GM12878 (cell line): ENCODE data around the gene IAPP. TPM values are rescaled to one million over a fixed set of nuclear protein-coding genes. Genes with fewer than 3 reads are reported as not detected.

ENCODE experiments used
- ATAC-seq: fragments of 200-7000 bp; cut with Tn5 transposase; 3 replicates; pipeline ENCODE4 v1.9.1; 2020; ENCODE audit warnings: mild to moderate bottlenecking, moderate library complexity
- BruUV-seq: library from RNA; stranded (reverse); fragments of 400-500 nt; replicated peaks from 2 replicates; lab custom pipeline; 2021; lab: Mats Ljungman, UMichigan
- CTCF ChIA-PET: fragments of 300-600 bp; sonication (Branson Sonifier 250); formaldehyde crosslinking; extraction: SDS; loops from one replicate; lab custom pipeline; 2021; ENCODE audit warnings: inconsistent platforms; lab: Yijun Ruan, JAX
- POLR2A ChIA-PET: fragments of 350-600 bp; formaldehyde crosslinking; extraction: SDS; loops from one replicate; lab custom pipeline; 2021; ENCODE audit warnings: inconsistent platforms; lab: Charles Lee
- RAD21 ChIA-PET: fragments of 300-600 bp; sonication (Branson Sonifier 250); formaldehyde crosslinking; loops from one replicate; lab custom pipeline; 2023; ENCODE audit warnings: antibody characterized with exemption; ENCODE audit not compliant: unreplicated experiment; lab: Charles Lee
- SMC1A ChIA-PET: fragments of 300-600 bp; sonication (Branson Sonifier 250); formaldehyde crosslinking; loops from one replicate; lab custom pipeline; 2023; ENCODE audit not compliant: unreplicated experiment, uncharacterized antibody; lab: Charles Lee
- DNase-seq: peaks from one replicate; pipeline ENCODE4 v3.0.0-alpha.2; 2011; ENCODE audit warnings: low read depth, low spot score
- FAIRE-seq: peaks from 3 replicates; lab custom pipeline; 2011; peaks lifted over from hg19 to GRCh38; lab: Jason Lieb, UNC
- H2AFZ ChIP-seq: 2 replicates; pipeline ENCODE4 v1.6.0; 2011; ENCODE audit warnings: low read depth, low read length, control low read depth; ENCODE audit not compliant: control insufficient read depth
- H3K27ac ChIP-seq: 2 replicates; pipeline ENCODE4 v1.5.1; 2011; ENCODE audit warnings: control low read depth; ENCODE audit not compliant: control insufficient read depth, insufficient read depth
- H3K27me3 ChIP-seq, 2 experiments: replicated peaks in 1 of 2; 2 replicates each; pipeline versions ENCODE4 v1.6.0 to v1.6.1; 2011; ENCODE audit warnings: low read length in 1 of 2; ENCODE audit not compliant: control insufficient read depth in 2 of 2, insufficient read depth in 2 of 2
- H3K36me3 ChIP-seq, 2 experiments: 2 replicates each; pipeline ENCODE4 v1.5.1; 2011; ENCODE audit warnings: low read length in 1 of 2; ENCODE audit not compliant: control insufficient read depth in 2 of 2, insufficient read depth in 2 of 2
- H3K4me1 ChIP-seq: 2 replicates; pipeline ENCODE4 v1.6.1; 2011; ENCODE audit warnings: mild to moderate bottlenecking, low read length, moderate library complexity, mixed read lengths; ENCODE audit not compliant: control insufficient read depth, insufficient read depth
- H3K4me2 ChIP-seq: 2 replicates; pipeline ENCODE4 v1.6.0; 2011; ENCODE audit warnings: control low read depth; ENCODE audit not compliant: control insufficient read depth, insufficient read depth
- H3K4me3 ChIP-seq: fragments of 200-600 bp; sonication (generic); 2 replicates; pipeline ENCODE4 v1.5.1; 2016
- H3K79me2 ChIP-seq: 2 replicates; pipeline ENCODE4 v1.6.0; 2011; ENCODE audit warnings: low read length; ENCODE audit not compliant: control insufficient read depth, insufficient read depth
- H3K9ac ChIP-seq: 2 replicates; pipeline ENCODE4 v1.8.0; 2011; ENCODE audit warnings: low read length, control low read depth, mixed read lengths; ENCODE audit not compliant: control insufficient read depth, insufficient read depth
- H3K9me3 ChIP-seq: replicated peaks from 3 replicates; pipeline ENCODE4 v1.5.1; 2011; ENCODE audit warnings: mild to moderate bottlenecking, low read length; ENCODE audit not compliant: control insufficient read depth, insufficient read depth
- H4K20me1 ChIP-seq: 2 replicates; pipeline ENCODE4 v1.6.0; 2011; ENCODE audit not compliant: control insufficient read depth, insufficient read depth
- ASH2L ChIP-seq: fragments of 300-600, 200-600 bp; sonication (generic); IDR thresholded peaks from 2 replicates; pipeline ENCODE4 v1.6.1; 2017; ENCODE audit warnings: low read depth, mild to moderate bottlenecking, borderline replicate concordance
- ATF2 ChIP-seq: IDR thresholded peaks from 2 replicates; pipeline ENCODE4 v1.6.1; 2012; ENCODE audit warnings: low read length, inconsistent platforms
- BCL11A ChIP-seq: IDR thresholded peaks from 2 replicates; pipeline ENCODE4 v1.6.1; 2011; ENCODE audit warnings: low read depth, low read length
- CEBPB ChIP-seq, 2 experiments: fragments of 150-350 bp in 1 of 2; IDR thresholded peaks; 2 replicates each; pipeline ENCODE4 v1.6.1; 2012 to 2014; ENCODE audit warnings: low read depth in 2 of 2, low read length in 2 of 2, borderline replicate concordance in 1 of 2, inconsistent platforms in 1 of 2
- CHD1 ChIP-seq: IDR thresholded peaks from 2 replicates; pipeline ENCODE4 v1.6.1; 2012; ENCODE audit warnings: low read depth, low read length, improper control_type of control experiment
- CREM ChIP-seq: IDR thresholded peaks from 2 replicates; pipeline ENCODE4 v1.6.1; 2014; ENCODE audit warnings: antibody characterized with exemption, low read depth
- EZH2 ChIP-seq: IDR thresholded peaks from 2 replicates; pipeline ENCODE4 v1.6.1; 2012; ENCODE audit warnings: low read depth, mild to moderate bottlenecking, control low read depth, inconsistent platforms, low read length, borderline replicate concordance; ENCODE audit not compliant: control insufficient read depth
- GATAD2B ChIP-seq: fragments of 450-650 bp; conservative IDR thresholded peaks from 2 replicates; pipeline ENCODE4 v1.6.1; 2017; ENCODE audit warnings: low read depth, mild to moderate bottlenecking, moderate library complexity
- HDAC2 ChIP-seq: fragments of 200-600 bp; sonication (generic); IDR thresholded peaks from 2 replicates; pipeline ENCODE4 v1.6.1; 2017
- IRF4 ChIP-seq: IDR thresholded peaks from 2 replicates; pipeline ENCODE4 v1.6.1; 2011; ENCODE audit warnings: low read depth, low read length
- MXI1 ChIP-seq: fragments of 150-350 bp; IDR thresholded peaks from 2 replicates; pipeline ENCODE4 v1.6.1; 2011; ENCODE audit warnings: low read depth, mild to moderate bottlenecking, inconsistent platforms, low read length, improper control_type of control experiment
- NRF1 ChIP-seq: conservative IDR thresholded peaks from 2 replicates; pipeline ENCODE4 v1.6.1; 2011; ENCODE audit warnings: mild to moderate bottlenecking, low read depth, low read length, improper control_type of control experiment
- POU2F2 ChIP-seq: IDR thresholded peaks from 3 replicates; pipeline ENCODE4 v1.6.1; 2011; ENCODE audit warnings: low read depth, mild to moderate bottlenecking, low read length, borderline replicate concordance
- RELB ChIP-seq: fragments of 450-650 bp; IDR thresholded peaks from 2 replicates; pipeline ENCODE4 v1.6.1; 2017; ENCODE audit warnings: low read depth, mild to moderate bottlenecking, moderate library complexity
- USF1 ChIP-seq: IDR thresholded peaks from 2 replicates; pipeline ENCODE4 v1.6.1; 2011; ENCODE audit warnings: borderline replicate concordance, low read depth, mild to moderate bottlenecking, moderate library complexity, mixed read lengths, low read length; ENCODE audit not compliant: insufficient read depth; ENCODE audit errors: extremely low read length
- ZNF207 ChIP-seq: fragments of 450-650 bp; IDR thresholded peaks from 2 replicates; pipeline ENCODE4 v1.6.1; 2014; ENCODE audit warnings: antibody characterized with exemption, mild to moderate bottlenecking, borderline replicate concordance
- ZNF274 ChIP-seq: IDR thresholded peaks from one replicate; pipeline ENCODE4 v1.8.0; 2011; ENCODE audit not compliant: insufficient read length, insufficient read depth
- ZNF622 ChIP-seq: fragments of 450-650 bp; IDR thresholded peaks from 2 replicates; pipeline ENCODE4 v1.6.1; 2017; ENCODE audit warnings: mild to moderate bottlenecking, inconsistent platforms
- in situ Hi-C: fragments of 300-500 bp; cut with MboI; formaldehyde crosslinking; loops from 9 replicates; pipeline ENCODE4 v1.14.3; 2018; ENCODE audit warnings: mixed read lengths
- intact Hi-C: fragments of 100-400 bp; cut with micrococcal nuclease; formaldehyde crosslinking; loops from one replicate; pipeline ENCODE4 v1.14.2; 2022; ENCODE audit not compliant: unreplicated experiment
- polyA plus RNA-seq, 11 experiments: library from polyadenylated mRNA; depleted of rRNA in 4 of 11; unstranded in 6 of 11; stranded (reverse) in 5 of 11; fragments of >200 nt; fragmentation: Nextera tagmentation in 4 of 11; fragmentation: Illumina TruSeq in 1 of 11; extraction: Ambion mirVana in 4 of 11; extraction: Trizol in 1 of 11; gene quantifications; 1 replicate in 1 of 11; 2 replicates in 10 of 11; pipeline versions ENCODE4 v1.2.1 to v1.2.3, GENCODE V29; 2011 to 2016; ENCODE audit warnings: inconsistent platforms in 2 of 11, missing spikeins in 2 of 11, low read depth in 1 of 11
- total RNA-seq, 4 experiments: library from RNA; depleted of rRNA in 3 of 4; stranded (reverse); fragments of >200 nt in 3 of 4; fragmentation: Illumina TruSeq in 1 of 4; extraction: Trizol in 1 of 4; gene quantifications; 2 replicates each; pipeline versions ENCODE4 v1.2.1 to v1.2.3, GENCODE V29; 2013 to 2021

The IAPP gene
- total and polyA plus RNA-seq, 10 of the 15 experiments (the other 5 are each of a cell fraction or from before 2014, with no cell fraction given) = not detected

GRCh38 chr12:21337453-21337852 lies 35.2 kb upstream of the IAPP start:
- no peaks in the 10 kb centered on the region for H3K79me2 ChIP-seq
- H3K9me3 ChIP-seq = no peaks in the 10 kb centered on the region
- no peaks in the 10 kb centered on the region for H3K27me3 ChIP-seq
- FAIRE-seq (no peak), DNase-seq (no peak), ATAC-seq (no peak)
- no peak overlapping the region for H3K4me2 ChIP-seq
- RAD21 ChIA-PET = no interaction called here
- H3K36me3 ChIP-seq = no peaks in the 10 kb centered on the region
- POLR2A ChIA-PET = no interaction called here
- H3K4me3 ChIP-seq = no peak overlapping the region
- SMC1A ChIA-PET = no interaction called here
- no peak overlapping the region for H2AFZ ChIP-seq
- no peak overlapping the region for H3K27ac ChIP-seq
- in situ Hi-C loops (no loop called here), intact Hi-C loops (no loop called here)
- BruUV-seq = no TSS peak
- CTCF ChIA-PET = interaction anchor here (0.6 kb wide), 1 partner anchor 92 kb away, joined by 4 read pairs; no protein-coding TSS in a partner anchor
- no peaks in the 10 kb centered on the region for H3K4me1 ChIP-seq
- TF ChIP-seq HDAC2 = no peak
- no peak for TF ChIP-seq NRF1
- TF ChIP-seq MXI1 = no peak
- TF ChIP-seq IRF4 = no peak
- TF ChIP-seq ZNF274 = no peak
- TF ChIP-seq RELB = no peak
- no peak for TF ChIP-seq ZNF207
- TF ChIP-seq POU2F2 = no peak
- TF ChIP-seq BCL11A = no peak
- no peak for TF ChIP-seq GATAD2B
- TF ChIP-seq CEBPB (IDR thresholded peaks at IDR 0.05; ENCODE audit: borderline replicate concordance in 1 of 2, low read depth in 2 of 2, low read length in 2 of 2) = no peak
- TF ChIP-seq ATF2 = no peak
- no peak for TF ChIP-seq USF1
- no peak for TF ChIP-seq ZNF622
- no peak for TF ChIP-seq CREM
- TF ChIP-seq CHD1 = no peak
- no peak for TF ChIP-seq EZH2
- TF ChIP-seq ASH2L = no peak
- H3K9ac ChIP-seq = no peak overlapping the region
- no peaks in the 10 kb centered on the region for H4K20me1 ChIP-seq
